GM21528 (cell line): Measurements from ENCODE around the gene GRHL1.

Experiments
- ATAC-seq: cut with Tn5 transposase; IDR thresholded peaks from one replicate; pipeline ENCODE4 v1.9.1; 2021; ENCODE audit warnings: mild to moderate bottlenecking, moderate library complexity; ENCODE audit not compliant: unreplicated experiment, low FRiP score

GRHL1 gene

DNA sequence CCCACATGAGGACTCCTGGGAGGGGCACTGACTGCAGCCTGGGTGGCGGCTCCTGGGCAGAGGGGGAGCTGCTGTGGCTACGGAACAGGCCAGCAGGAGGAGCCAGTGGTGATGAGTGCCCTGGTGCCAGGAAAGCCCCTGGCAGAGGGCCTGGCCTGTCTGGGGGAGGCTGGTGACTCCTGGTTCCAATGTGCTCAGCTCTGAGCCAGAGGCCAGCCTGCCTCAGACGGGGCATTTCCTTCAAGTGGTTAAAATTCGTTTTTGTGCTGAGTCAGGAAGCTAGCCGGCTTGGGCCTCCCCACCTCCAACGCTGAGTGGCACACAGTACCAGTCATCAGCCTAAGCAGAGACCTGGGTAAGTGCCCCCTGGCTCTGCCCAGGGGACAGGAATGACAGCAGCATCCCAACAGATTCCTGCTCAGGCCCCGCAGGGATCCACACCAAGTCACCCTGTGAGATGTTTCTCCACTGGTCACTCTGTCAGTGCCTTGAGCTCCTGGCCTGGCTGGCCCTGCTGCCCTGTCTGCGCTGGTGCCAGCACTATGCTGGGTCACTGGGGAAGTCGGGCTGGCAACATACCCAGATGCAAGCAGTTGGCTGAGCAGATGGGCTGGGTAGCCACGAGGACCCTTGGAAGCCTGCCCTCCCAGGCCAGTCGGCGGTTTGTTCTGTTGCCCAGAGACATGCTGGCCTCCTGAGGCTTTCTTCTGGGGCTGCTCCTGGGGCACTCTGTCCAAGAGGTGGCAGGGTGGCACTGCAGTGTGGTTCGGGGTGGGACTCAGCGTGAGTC lies 84.8 kb downstream of the GRHL1 start:
- ATAC-seq, result no peak

GRCh38 chr2:10038123-10038522 lies 86.6 kb downstream of the GRHL1 start:
- ATAC-seq, result no peak

GRCh38 chr2:10038716-10039115 lies 87.2 kb downstream of the GRHL1 start:
- ATAC-seq, result no peak

GRCh38 chr2:10039658-10040410 lies 88.3 kb downstream of the GRHL1 start:
- ATAC-seq, result no peak

DNA sequence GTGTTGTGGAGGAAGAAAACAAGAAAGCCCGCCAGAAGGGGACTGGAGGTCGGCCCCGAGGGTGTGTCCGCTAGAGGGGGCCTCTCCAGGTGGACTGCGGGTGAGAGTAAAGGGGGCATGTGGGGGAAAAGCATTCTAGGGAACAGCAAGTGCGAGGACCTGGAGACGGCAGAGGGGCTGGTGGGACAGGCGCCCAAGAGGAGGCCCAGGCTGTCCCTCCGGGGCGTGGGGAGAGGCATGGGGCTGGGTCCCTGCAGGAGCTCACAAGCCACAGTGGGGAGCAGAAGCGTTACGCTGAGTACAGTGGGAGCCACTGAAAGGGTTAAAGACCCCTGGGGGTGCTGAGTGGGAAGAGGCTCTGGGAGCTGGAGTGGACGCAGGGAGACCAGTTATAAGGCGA lies 90.2 kb downstream of the GRHL1 start:
- no peak for ATAC-seq

DNA sequence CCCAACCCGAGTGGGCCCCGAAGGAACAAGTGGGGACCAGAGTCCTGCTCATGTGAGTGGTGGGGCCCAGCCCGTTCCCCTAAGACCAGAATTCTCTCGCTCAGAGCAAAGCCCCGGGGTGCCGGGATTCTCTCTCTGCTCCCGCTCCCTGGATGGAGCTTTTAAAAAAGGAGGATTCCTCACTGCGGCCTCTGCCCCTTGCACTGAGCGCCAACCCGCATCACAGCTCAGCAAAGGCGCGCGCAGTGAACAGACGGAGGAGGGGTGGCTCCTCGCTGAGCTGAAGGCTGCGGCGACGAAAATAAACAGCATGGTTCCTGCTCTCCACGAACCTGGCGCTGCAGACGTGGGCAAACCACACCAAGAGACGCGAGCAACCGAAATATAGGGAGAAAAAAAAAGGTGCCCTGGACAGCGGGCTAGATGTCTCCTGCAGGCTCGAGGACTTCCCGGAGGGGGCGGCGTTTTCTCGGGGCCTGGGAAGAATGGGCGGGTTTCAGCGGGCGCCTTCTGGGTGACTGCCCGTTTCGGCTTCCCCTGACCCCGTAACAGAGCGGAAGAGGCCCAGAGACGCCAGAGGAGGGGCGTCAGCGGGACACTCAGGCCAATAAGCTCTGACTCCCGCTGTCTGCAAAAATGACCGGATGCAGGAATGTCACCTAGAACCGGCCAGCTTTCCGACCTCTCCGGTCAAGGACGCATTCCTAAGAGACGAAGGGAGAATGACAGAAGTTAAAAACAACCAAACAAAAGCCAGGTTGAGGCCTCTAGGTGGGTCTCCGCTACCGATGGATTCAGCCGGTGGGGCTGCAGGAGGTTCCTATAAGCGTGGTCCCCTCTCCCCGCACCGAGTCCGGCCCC lies 91.0 kb downstream of the GRHL1 start:
- ATAC-seq, result no peak

- ATAC-seq, result peak; percentile 57
Observed at GRCh38 chr2:10043256-10043905, 91.9 kb downstream of the GRHL1 start, which contains the start of gene KLF11. Gene KLF11 (plus strand): TSS chr2:10043550. CDS start chr2:10043717, 167 bp downstream.

DNA sequence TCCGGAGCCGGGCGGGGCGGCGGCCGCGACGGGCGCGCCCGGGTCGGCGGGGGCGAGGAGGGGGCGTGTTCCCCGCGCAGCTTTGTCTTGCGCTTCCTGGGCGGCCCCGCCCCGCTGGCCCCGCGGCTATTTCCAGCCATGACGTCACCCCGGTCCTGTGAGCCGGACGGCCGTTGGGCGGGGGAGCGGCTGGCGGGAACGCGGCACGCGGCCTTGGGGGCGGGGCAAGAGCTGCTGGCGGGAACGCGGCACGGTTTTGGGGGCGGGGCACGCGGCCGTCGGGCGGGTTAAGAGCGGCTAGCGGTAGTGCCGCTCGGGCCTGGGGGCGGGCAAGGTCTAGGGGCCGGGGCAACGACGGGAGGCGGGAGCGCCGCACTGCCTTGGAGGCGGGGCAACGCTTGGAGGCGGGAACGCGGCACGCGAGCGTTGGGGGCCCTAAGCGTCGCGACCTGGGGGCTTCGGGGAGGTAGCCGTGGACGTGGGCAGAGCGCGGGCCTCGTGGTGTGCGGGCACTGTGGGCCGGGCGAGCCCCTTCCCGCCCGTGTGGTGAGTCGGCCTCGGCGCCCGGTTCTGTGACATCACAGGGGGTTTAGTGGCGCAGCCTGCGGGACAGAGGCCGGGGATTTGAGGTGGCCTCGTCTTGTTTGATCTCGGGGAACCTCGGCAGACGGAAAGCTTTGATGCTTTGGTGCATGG lies 92.6 kb downstream of the GRHL1 start:
- ATAC-seq, result peak; percentile 22

DNA sequence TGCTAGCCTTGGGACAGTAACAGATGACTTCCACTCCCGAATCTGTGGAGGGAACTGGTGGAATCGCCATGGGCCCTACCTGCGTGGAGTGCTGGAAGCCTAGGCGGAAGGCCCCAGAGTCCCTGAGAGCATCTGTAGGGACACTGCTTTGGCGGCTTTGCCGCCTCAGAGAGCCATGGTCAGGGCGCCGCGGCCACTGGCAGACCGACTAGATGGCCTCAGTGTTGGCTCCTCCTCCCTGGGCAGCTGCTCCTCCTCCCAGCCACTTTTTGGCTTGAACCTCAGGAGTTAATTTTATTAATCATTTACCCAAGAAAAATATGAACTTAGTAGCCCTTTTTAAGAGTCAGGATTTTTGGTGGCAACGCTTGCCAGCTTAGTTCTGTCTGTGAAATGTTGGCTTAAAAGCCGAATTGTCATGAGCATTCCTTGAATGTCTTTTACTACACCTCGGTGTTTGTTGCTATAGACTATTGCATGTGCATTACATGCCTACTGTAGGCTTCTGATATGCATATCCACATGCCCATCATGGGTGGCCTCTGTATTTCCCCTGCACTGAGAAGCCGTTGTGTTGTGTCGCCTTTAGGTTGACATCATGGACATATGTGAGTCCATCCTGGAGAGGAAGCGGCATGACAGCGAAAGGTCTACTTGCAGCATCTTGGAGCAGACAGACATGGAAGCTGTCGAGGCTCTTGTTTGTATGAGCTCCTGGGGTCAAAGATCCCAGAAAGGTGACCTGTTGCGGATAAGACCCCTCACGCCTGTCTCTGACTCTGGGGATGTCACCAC lies 94.3 kb downstream of the GRHL1 start:
- ATAC-seq, result no peak

GRCh38 chr2:10046931-10047330 lies 95.4 kb downstream of the GRHL1 start:
- no peak for ATAC-seq

- ATAC-seq, result no peak
Observed at GRCh38 chr2:10047616-10048500, 96.4 kb downstream of the GRHL1 start.

- no peak for ATAC-seq
Observed at GRCh38 chr2:10048501-10049171, 97.1 kb downstream of the GRHL1 start.
